Measurements from ENCODE around the gene ZNF768. TPM values are rescaled to one million over a fixed set of nuclear protein-coding genes. Genes with fewer than 3 reads are reported as not detected.

Gene ZNF768
- total RNA-seq, 4 donors from 2014 or later = 27.4 to 44.9 (median 32.3) TPM

DNA sequence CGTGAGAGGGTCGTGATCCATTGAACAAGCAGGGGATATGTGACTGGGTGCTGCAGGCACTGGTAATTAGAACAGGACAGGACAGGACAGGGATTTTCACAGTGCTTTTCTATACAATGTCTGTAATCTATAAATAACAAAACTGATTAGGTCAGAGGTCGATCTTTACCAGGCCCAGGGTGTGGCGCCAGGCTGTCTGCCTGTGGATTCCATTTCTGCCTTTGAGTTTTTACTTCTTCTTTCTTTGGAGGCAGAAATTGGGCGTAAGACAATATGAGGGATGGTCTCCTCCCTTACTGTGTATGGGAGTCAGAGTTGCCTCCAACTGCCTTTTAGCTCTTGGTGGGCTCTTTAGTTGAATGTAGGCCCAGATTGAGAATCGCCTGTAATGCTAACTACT, 33.3 kb upstream of the ZNF768 start:
- Histone ChIP-seq H3K4me1 (peaks cover 11 to 16% of the 10 kb centered on the region in 2 donors), H3K27ac (no peak overlapping the region), H3K27me3 (no peaks in the 10 kb centered on the region), H3K36me3 (peaks cover 11% of the 10 kb centered on the region in 2 donors), H3K9me3 (no peaks in the 10 kb centered on the region), H3K4me3 (replicated peaks in 1 of 3) (no peak overlapping the region)
- 91 to 95% methylated on average over 6 of the region's 6 CpGs for WGBS, 2 donors
- no peak for TF ChIP-seq POLR2A (IDR thresholded peaks at IDR 0.05)
- no peak for TF ChIP-seq CTCF (IDR thresholded peaks at IDR 0.05)
- intact Hi-C loops (cut with DNase I) = no loop called here
- DNase-seq = no peak

- H3K4me3 ChIP-seq (replicated peaks in 1 of 3) = no peak overlapping the region
- intact Hi-C loops (cut with DNase I) = no loop called here
- no peak for DNase-seq
- 88 to 90% methylated on average over 21 of the region's 21 CpGs for WGBS, 2 donors
- TF ChIP-seq POLR2A (IDR thresholded peaks at IDR 0.05) (no peak), CTCF (IDR thresholded peaks at IDR 0.05) (no peak)
- H3K4me1 ChIP-seq = peaks cover 11 to 16% of the 10 kb centered on the region in 2 donors
- no peaks in the 10 kb centered on the region for H3K27me3 ChIP-seq
- peaks cover 11% of the 10 kb centered on the region in 2 donors for H3K36me3 ChIP-seq
- peak overlapping the region in 2 of 3 donors; percentile 37 to 42 for H3K27ac ChIP-seq
- H3K9me3 ChIP-seq = no peaks in the 10 kb centered on the region
Observed at GRCh38 chr16:30558789-30559377, 32.5 kb upstream of the ZNF768 start.

GRCh38 chr16:30557957-30558788, 31.8 kb upstream of the ZNF768 start, which contains the start of gene ZNF764:
Gene ZNF764, minus strand, starts transcription at chr16:30558374. Its CDS starts 192 bp downstream, at chr16:30558182.
- DNase-seq = peak; percentile 99
- Histone ChIP-seq H3K4me1 (peaks cover 11 to 16% of the 10 kb centered on the region in 2 donors), H3K27ac (peak within 1 kb of the TSS; percentile 66 to 92 (median 89)), H3K36me3 (peaks cover 11% of the 10 kb centered on the region in 2 donors), H3K4me3 (replicated peaks in 1 of 3) (peak within 1 kb of the TSS; percentile 88 to 99 (median 95)), H3K27me3 (no peaks in the 10 kb centered on the region), H3K9me3 (no peaks in the 10 kb centered on the region)
- TF ChIP-seq CTCF (IDR thresholded peaks at IDR 0.05) = peak in 1 of 6 experiments; percentile 6
- peak in 1 of 2 donors; percentile 59 for TF ChIP-seq POLR2A (IDR thresholded peaks at IDR 0.05)
- 0% methylated on average over 36 to 45 of the region's 74 CpGs for WGBS, 2 donors
- intact Hi-C loops (cut with DNase I) = no loop called here

DNA sequence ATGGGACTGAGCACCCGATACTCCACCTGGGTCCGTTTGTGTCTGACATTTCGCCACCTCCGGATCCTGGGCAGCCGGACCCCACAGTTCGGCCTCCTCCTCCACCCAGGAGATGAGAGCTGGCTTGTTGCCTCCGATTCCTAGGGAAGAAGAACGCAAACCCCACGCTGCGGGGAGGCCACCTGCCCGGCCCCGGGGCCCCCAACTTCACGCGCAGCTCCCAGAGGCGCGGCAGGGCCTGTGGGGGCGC, 31.3 kb upstream of the ZNF768 start:
- H3K27me3 ChIP-seq = no peaks in the 10 kb centered on the region
- 0 to 2% methylated on average over 1 to 11 of the region's 17 CpGs for WGBS, 2 donors
- H3K4me3 ChIP-seq (replicated peaks in 1 of 3) = peak overlapping the region; percentile 88 to 99 (median 95)
- H3K36me3 ChIP-seq = peaks cover 11% of the 10 kb centered on the region in 2 donors
- intact Hi-C loops (cut with DNase I) = no loop called here
- H3K4me1 ChIP-seq = peaks cover 11 to 16% of the 10 kb centered on the region in 2 donors
- DNase-seq = no peak
- TF ChIP-seq POLR2A (IDR thresholded peaks at IDR 0.05) = no peak
- no peak for TF ChIP-seq CTCF (IDR thresholded peaks at IDR 0.05)
- H3K9me3 ChIP-seq = no peaks in the 10 kb centered on the region
- H3K27ac ChIP-seq = peak overlapping the region; percentile 66 to 92 (median 89)

GRCh38 chr16:30556125-30556473, 29.7 kb upstream of the ZNF768 start:
- intact Hi-C loops (cut with DNase I) = no loop called here
- TF ChIP-seq CTCF (IDR thresholded peaks at IDR 0.05) (no peak), POLR2A (IDR thresholded peaks at IDR 0.05) (no peak)
- peaks cover 11% of the 10 kb centered on the region in 2 donors for H3K36me3 ChIP-seq
- DNase-seq = no peak
- H3K27ac ChIP-seq = no peak overlapping the region
- no peaks in the 10 kb centered on the region for H3K27me3 ChIP-seq
- H3K4me3 ChIP-seq (replicated peaks in 1 of 3) = no peak overlapping the region
- 81% methylated on average over 10 of the region's 10 CpGs for WGBS, 2 donors
- H3K4me1 ChIP-seq = peaks cover 8 to 16% of the 10 kb centered on the region in 2 donors
- H3K9me3 ChIP-seq = no peaks in the 10 kb centered on the region

Data from thyroid gland (tissue), 4 donors.